GM12874 (cell line): Measurements from ENCODE around the gene ARHGEF33.

Source experiments
- CTCF ChIP-seq: IDR thresholded peaks from 2 replicates; pipeline ENCODE4 v1.5.1; 2011; ENCODE audit warnings: low read depth, mild to moderate bottlenecking, control low read depth, low read length, moderate library complexity; ENCODE audit not compliant: insufficient read depth

The ARHGEF33 gene

GRCh38 chr2:38911191-38911590 is 21.5 kb downstream of the ARHGEF33 start:
- no peak for TF ChIP-seq CTCF

- TF ChIP-seq CTCF: no peak
Measured at GRCh38 chr2:38912619-38913018, 22.9 kb downstream of the ARHGEF33 start.

GRCh38 chr2:38922389-38922788 is 32.7 kb downstream of the ARHGEF33 start:
- TF ChIP-seq CTCF: no peak

- no peak for TF ChIP-seq CTCF
Measured at GRCh38 chr2:38922902-38923301, 33.2 kb downstream of the ARHGEF33 start.

- TF ChIP-seq CTCF: no peak
Measured at GRCh38 chr2:38925982-38926381, 36.3 kb downstream of the ARHGEF33 start.

- no peak for TF ChIP-seq CTCF
Measured at GRCh38 chr2:38930600-38930999, 40.9 kb downstream of the ARHGEF33 start.

- no peak for TF ChIP-seq CTCF
Measured at GRCh38 chr2:38932586-38932985, 42.9 kb downstream of the ARHGEF33 start.

GRCh38 chr2:38933653-38934052 is 44.0 kb downstream of the ARHGEF33 start:
- TF ChIP-seq CTCF: no peak
